Neural cell (in vitro differentiated cells): ENCODE results near the gene TULP4. TPM values are rescaled to one million over a fixed set of nuclear protein-coding genes. Genes with fewer than 3 reads are reported as not detected.

ENCODE experiments used
- H2AFZ ChIP-seq: fragments of 200-600, 300-800 bp; sonication (generic), shearing (Covaris generic); 2 replicates; pipeline ENCODE4 v1.6.0; 2014; ENCODE audit warnings: low read depth, mild to moderate bottlenecking, antibody characterized with exemption, low read length, moderate library complexity
- H3F3A ChIP-seq: fragments of 200-600 bp; shearing (Covaris generic); 2 replicates; pipeline ENCODE4 v1.6.1; 2016; ENCODE audit warnings: mild to moderate bottlenecking, moderate library complexity, mixed read lengths, antibody characterized with exemption, low read length; ENCODE audit not compliant: insufficient read depth, poor library complexity, severe bottlenecking
- H3K27ac ChIP-seq: fragments of 200-600, 300-800 bp; sonication (generic), shearing (Covaris generic); 2 replicates; pipeline ENCODE4 v1.5.1; 2014; ENCODE audit warnings: mild to moderate bottlenecking, low read length, moderate library complexity
- H3K27me3 ChIP-seq: fragments of 300-800, 200-600 bp; sonication (generic), shearing (Covaris generic); 2 replicates; pipeline ENCODE4 v1.6.0; 2014; ENCODE audit warnings: mild to moderate bottlenecking, low read depth, low read length, moderate library complexity; ENCODE audit not compliant: insufficient read depth
- H3K36me3 ChIP-seq: fragments of 300-800, 200-600 bp; sonication (generic), shearing (Covaris generic); 2 replicates; pipeline ENCODE4 v1.5.1; 2014; ENCODE audit warnings: mild to moderate bottlenecking, antibody characterized with exemption, low read length, moderate library complexity; ENCODE audit not compliant: insufficient read depth
- H3K4me2 ChIP-seq: fragments of 300-800, 200-600 bp; sonication (generic), shearing (Covaris generic); 2 replicates; pipeline ENCODE4 v1.6.0; 2014; ENCODE audit warnings: mild to moderate bottlenecking, low read length
- H3K4me3 ChIP-seq: fragments of 300-800, 200-600 bp; sonication (generic), shearing (Covaris generic); 2 replicates; pipeline ENCODE4 v1.5.1; 2014; ENCODE audit warnings: mild to moderate bottlenecking, low read length, moderate library complexity
- H3K79me2 ChIP-seq: fragments of 200-600 bp; shearing (Covaris generic); replicated peaks from 2 replicates; pipeline ENCODE4 v1.6.0; 2014; ENCODE audit warnings: mild to moderate bottlenecking, low read length, moderate library complexity; ENCODE audit not compliant: insufficient read depth
- H3K9ac ChIP-seq: fragments of 300-800, 200-600 bp; sonication (generic), shearing (Covaris generic); 2 replicates; pipeline ENCODE4 v1.6.1; 2016; ENCODE audit warnings: mild to moderate bottlenecking, low read length, mixed read lengths
- H3K9me2 ChIP-seq: fragments of 200-600 bp; shearing (Covaris generic); 2 replicates; pipeline ENCODE4 v1.6.1; 2016; ENCODE audit warnings: mild to moderate bottlenecking, low read length, mixed read lengths; ENCODE audit not compliant: insufficient read depth
- H3K9me3 ChIP-seq: fragments of 200-600, 300-800 bp; sonication (generic), shearing (Covaris generic); 2 replicates; pipeline ENCODE4 v1.6.1; 2016; ENCODE audit warnings: mild to moderate bottlenecking, mixed run types, low read length, moderate library complexity, mixed read lengths
- H4K20me1 ChIP-seq: fragments of 200-600 bp; shearing (Covaris generic); 2 replicates; pipeline ENCODE4 v1.6.1; 2016; ENCODE audit warnings: mild to moderate bottlenecking, mixed run types; ENCODE audit not compliant: insufficient read depth
- CTCF ChIP-seq: fragments of 450-650 bp; IDR thresholded peaks from 2 replicates; pipeline ENCODE4 v1.5.1; 2014; ENCODE audit warnings: antibody characterized with exemption, mild to moderate bottlenecking, moderate library complexity; ENCODE audit not compliant: poor library complexity, severe bottlenecking
- EP300 ChIP-seq: fragments of 450-650 bp; conservative IDR thresholded peaks from 2 replicates; pipeline ENCODE4 v1.6.1; 2014; ENCODE audit warnings: antibody characterized with exemption, mild to moderate bottlenecking, moderate library complexity; ENCODE audit not compliant: poor library complexity, severe bottlenecking
- EZH2 ChIP-seq: fragments of 200-600, 300-800 bp; shearing (Covaris generic), sonication (generic); IDR thresholded peaks from 2 replicates; pipeline ENCODE4 v1.6.1; 2014; ENCODE audit warnings: antibody characterized with exemption, low read length, borderline replicate concordance, mild to moderate bottlenecking; ENCODE audit not compliant: insufficient read depth, poor library complexity, severe bottlenecking
- MXI1 ChIP-seq: fragments of 450-650 bp; conservative IDR thresholded peaks from 2 replicates; pipeline ENCODE4 v1.6.1; 2014; ENCODE audit warnings: antibody characterized with exemption, mild to moderate bottlenecking; ENCODE audit not compliant: poor library complexity, severe bottlenecking
- POLR2AphosphoS5 ChIP-seq: IDR thresholded peaks from 2 replicates; pipeline ENCODE4 v1.6.1; 2012
- RAD21 ChIP-seq: fragments of 450-650 bp; conservative IDR thresholded peaks from 2 replicates; pipeline ENCODE4 v1.6.1; 2014; ENCODE audit warnings: antibody characterized with exemption, mild to moderate bottlenecking, moderate library complexity
- REST ChIP-seq: IDR thresholded peaks from 2 replicates; pipeline ENCODE4 v1.6.1; 2012; ENCODE audit warnings: borderline replicate concordance
- SMC3 ChIP-seq: fragments of 450-650 bp; conservative IDR thresholded peaks from 2 replicates; pipeline ENCODE4 v1.6.1; 2014; ENCODE audit warnings: antibody characterized with exemption, mild to moderate bottlenecking, moderate library complexity; ENCODE audit not compliant: poor library complexity
- TAF1 ChIP-seq: IDR thresholded peaks from 2 replicates; pipeline ENCODE4 v1.6.1; 2012; ENCODE audit warnings: low read depth
- polyA plus RNA-seq: library from polyadenylated mRNA; depleted of rRNA; stranded (reverse); fragments of >200 nt; gene quantifications from 2 replicates; pipeline ENCODE4 v1.2.3, GENCODE V29; 2014

TULP4 gene
- polyA plus RNA-seq, 1 donor from 2014 or later, result 30.6 TPM

DNA sequence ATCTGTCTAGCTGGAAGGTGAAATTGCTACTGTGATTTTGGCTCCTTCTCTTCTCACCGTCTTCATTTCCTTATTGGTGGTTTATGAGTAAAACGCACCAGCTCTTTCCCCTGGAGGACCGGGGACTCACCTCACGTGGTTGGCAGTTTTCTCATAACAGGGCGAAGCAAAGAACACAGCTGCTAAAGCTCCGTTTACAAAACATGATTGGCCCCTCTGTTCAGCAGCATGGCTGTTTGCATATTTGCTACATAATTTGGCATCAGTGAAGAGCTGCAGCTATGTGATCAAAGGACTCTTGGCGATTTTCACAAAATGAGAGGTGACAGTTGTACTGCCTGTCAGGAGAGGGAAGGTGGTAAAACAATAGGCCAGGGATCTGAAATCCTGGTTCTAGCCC is 227.1 kb downstream of the TULP4 start:
- Histone ChIP-seq H3F3A (peaks cover 6% of the 10 kb centered on the region), H3K4me2 (no peak overlapping the region), H3K36me3 (peaks cover 8% of the 10 kb centered on the region), H4K20me1 (no peaks in the 10 kb centered on the region), H3K27me3 (no peaks in the 10 kb centered on the region), H2AFZ (no peak overlapping the region), H3K9me2 (no peaks in the 10 kb centered on the region), H3K9me3 (no peaks in the 10 kb centered on the region), H3K79me2 (peaks cover 18% of the 10 kb centered on the region), H3K9ac (no peak overlapping the region), H3K27ac (peak overlapping the region; percentile 81), H3K4me3 (peak overlapping the region; percentile 19)
- TF ChIP-seq MXI1 (no peak), SMC3 (no peak), RAD21 (no peak), CTCF (no peak), REST (no peak), POLR2AphosphoS5 (no peak), EP300 (no peak), TAF1 (no peak), EZH2 (no peak)

DNA sequence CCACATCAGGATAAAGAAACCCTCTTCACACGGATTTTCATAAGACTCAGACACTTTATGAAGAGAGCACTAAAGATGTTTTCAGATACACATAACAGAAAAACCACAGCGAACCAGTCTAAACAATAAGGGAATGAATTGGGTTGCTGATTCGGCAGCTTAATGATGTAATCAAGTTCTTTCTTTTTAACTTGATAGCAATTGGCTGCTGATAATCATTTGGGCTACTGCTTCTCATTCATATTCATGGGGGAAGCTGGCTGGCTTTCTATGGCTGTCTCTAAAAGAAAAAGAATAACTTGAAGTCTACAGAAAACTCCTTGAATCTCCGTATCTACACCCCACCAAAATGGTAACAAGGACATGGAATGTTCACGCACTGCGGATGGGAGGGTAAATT is 227.6 kb downstream of the TULP4 start:
- Histone ChIP-seq H3K9me3 (no peaks in the 10 kb centered on the region), H3K9me2 (no peaks in the 10 kb centered on the region), H3K79me2 (peaks cover 18% of the 10 kb centered on the region), H3K4me2 (no peak overlapping the region), H3K36me3 (peaks cover 8% of the 10 kb centered on the region), H3K4me3 (no peak overlapping the region), H3K9ac (no peak overlapping the region), H3K27me3 (no peaks in the 10 kb centered on the region), H2AFZ (no peak overlapping the region), H4K20me1 (no peaks in the 10 kb centered on the region), H3K27ac (no peak overlapping the region), H3F3A (peaks cover 6% of the 10 kb centered on the region)
- no peak for TF ChIP-seq SMC3
- no peak for TF ChIP-seq MXI1
- TF ChIP-seq POLR2AphosphoS5, result no peak
- no peak for TF ChIP-seq RAD21
- no peak for TF ChIP-seq REST
- no peak for TF ChIP-seq EZH2
- TF ChIP-seq TAF1, result no peak
- TF ChIP-seq EP300, result no peak
- no peak for TF ChIP-seq CTCF
